Astrocyte (in vitro differentiated cells and primary cell): ENCODE results near the gene RAPGEF6. TPM values are rescaled to one million over a fixed set of nuclear protein-coding genes. Genes with fewer than 3 reads are reported as not detected.

ENCODE experiments used
- DNase-seq: peaks from one replicate; pipeline ENCODE4 v3.0.0-alpha.2; 2010; ENCODE audit warnings: low read depth
- FAIRE-seq: peaks from 2 replicates; lab custom pipeline; 2011; peaks lifted over from hg19 to GRCh38; lab: Jason Lieb, UNC
- H2AFZ ChIP-seq: 2 replicates; pipeline ENCODE4 v1.6.0; 2012; ENCODE audit warnings: low read depth, low read length, inconsistent platforms
- H3K27ac ChIP-seq: 2 replicates; pipeline ENCODE4 v1.5.1; 2011; ENCODE audit warnings: low read depth, low read length, inconsistent platforms
- H3K27me3 ChIP-seq: 2 replicates; pipeline ENCODE4 v1.6.0; 2011; ENCODE audit warnings: low read length, inconsistent platforms; ENCODE audit not compliant: insufficient read depth
- H3K36me3 ChIP-seq: 2 replicates; pipeline ENCODE4 v1.5.1; 2011; ENCODE audit warnings: low read length, inconsistent platforms; ENCODE audit not compliant: insufficient read depth
- H3K4me1 ChIP-seq: 2 replicates; pipeline ENCODE4 v1.5.1; 2011; ENCODE audit warnings: low read length, inconsistent platforms; ENCODE audit not compliant: insufficient read depth
- H3K4me2 ChIP-seq: 2 replicates; pipeline ENCODE4 v1.6.0; 2012; ENCODE audit warnings: low read length, inconsistent platforms
- H3K4me3 ChIP-seq: 2 replicates; pipeline ENCODE4 v1.5.1; 2011; ENCODE audit warnings: low read depth, mild to moderate bottlenecking, low read length, inconsistent platforms; ENCODE audit not compliant: insufficient read depth
- H3K79me2 ChIP-seq: 2 replicates; pipeline ENCODE4 v1.6.0; 2012; ENCODE audit warnings: mild to moderate bottlenecking, low read length, inconsistent platforms; ENCODE audit not compliant: insufficient read depth
- H3K9ac ChIP-seq: 2 replicates; pipeline ENCODE4 v1.6.0; 2012; ENCODE audit warnings: mild to moderate bottlenecking, low read length, inconsistent platforms
- H3K9me3 ChIP-seq: 2 replicates; pipeline ENCODE4 v1.5.1; 2012; ENCODE audit warnings: low read depth, mild to moderate bottlenecking, low read length, inconsistent platforms; ENCODE audit not compliant: insufficient read depth
- H4K20me1 ChIP-seq: 2 replicates; pipeline ENCODE4 v1.6.0; 2012; ENCODE audit warnings: low read length, inconsistent platforms; ENCODE audit not compliant: insufficient read depth
- H3K27ac Mint-ChIP-seq: one replicate; pipeline ENCODE4 v1.8.0; 2021; ENCODE audit warnings: mild to moderate bottlenecking, mixed read lengths; ENCODE audit not compliant: unreplicated experiment
- H3K27me3 Mint-ChIP-seq: one replicate; pipeline ENCODE4 v1.8.0; 2021; ENCODE audit warnings: low read depth, mixed read lengths; ENCODE audit not compliant: unreplicated experiment
- H3K36me3 Mint-ChIP-seq: one replicate; pipeline ENCODE4 v1.8.0; 2021; ENCODE audit warnings: low read depth, mixed read lengths; ENCODE audit not compliant: unreplicated experiment
- H3K4me1 Mint-ChIP-seq: one replicate; pipeline ENCODE4 v1.8.0; 2021; ENCODE audit warnings: low read depth, mixed read lengths; ENCODE audit not compliant: unreplicated experiment
- H3K4me3 Mint-ChIP-seq: one replicate; pipeline ENCODE4 v1.8.0; 2021; ENCODE audit warnings: mild to moderate bottlenecking, moderate library complexity, mixed read lengths; ENCODE audit not compliant: unreplicated experiment
- H3K9me3 Mint-ChIP-seq: one replicate; pipeline ENCODE4 v1.8.0; 2021; ENCODE audit warnings: mild to moderate bottlenecking, mixed read lengths; ENCODE audit not compliant: unreplicated experiment
- CTCF ChIP-seq: IDR thresholded peaks from 2 replicates; pipeline ENCODE4 v1.5.1; 2011; ENCODE audit warnings: low read depth, mild to moderate bottlenecking, inconsistent platforms, low read length, moderate library complexity; ENCODE audit not compliant: insufficient read depth
- EZH2 ChIP-seq: IDR thresholded peaks from 2 replicates; pipeline ENCODE4 v1.6.1; 2012; ENCODE audit warnings: mild to moderate bottlenecking, low read length, inconsistent platforms; ENCODE audit not compliant: insufficient read depth
- total RNA-seq: library from RNA; stranded (reverse); gene quantifications from 2 replicates; pipeline ENCODE4 v1.2.1, GENCODE V29; 2021

RAPGEF6 gene
- total RNA-seq, 1 donor from 2014 or later, result 14.9 TPM

GRCh38 chr5:131433109-131433508 is 201.9 kb downstream of the RAPGEF6 start:
- H3K27me3 Mint-ChIP-seq, result no peaks in the 10 kb centered on the region

GRCh38 chr5:131431794-131432193 is 203.2 kb downstream of the RAPGEF6 start:
- H3K27me3 ChIP-seq, result no peaks in the 10 kb centered on the region
- H3K79me2 ChIP-seq, result no peaks in the 10 kb centered on the region
- H3K4me1 ChIP-seq, result no peaks in the 10 kb centered on the region
- Mint-ChIP-seq H3K4me3 (no peak overlapping the region), H3K9me3 (no peaks in the 10 kb centered on the region), H3K27me3 (no peaks in the 10 kb centered on the region), H3K4me1 (no peaks in the 10 kb centered on the region), H3K36me3 (peaks cover 14% of the 10 kb centered on the region), H3K27ac (no peak overlapping the region)
- no peak overlapping the region for H3K4me2 ChIP-seq
- DNase-seq (no peak), FAIRE-seq (no peak)
- no peaks in the 10 kb centered on the region for H4K20me1 ChIP-seq
- H3K9ac ChIP-seq, result no peak overlapping the region
- no peak overlapping the region for H3K4me3 ChIP-seq
- TF ChIP-seq EZH2 (no peak), CTCF (no peak)
- H3K27ac ChIP-seq, result no peak overlapping the region
- H3K36me3 ChIP-seq, result peaks cover 18% of the 10 kb centered on the region
- no peak overlapping the region for H2AFZ ChIP-seq
- no peaks in the 10 kb centered on the region for H3K9me3 ChIP-seq

More at GRCh38 chr5:131433109-131433508, 201.9 kb downstream of the RAPGEF6 start:
- TF ChIP-seq CTCF, result no peak
- no peak for TF ChIP-seq EZH2
- H3K79me2 ChIP-seq, result no peaks in the 10 kb centered on the region
- no peak overlapping the region for H2AFZ ChIP-seq
- no peak for FAIRE-seq
- H3K27me3 ChIP-seq, result no peaks in the 10 kb centered on the region
- Mint-ChIP-seq H3K4me3 (no peak overlapping the region), H3K4me1 (no peaks in the 10 kb centered on the region), H3K9me3 (no peaks in the 10 kb centered on the region), H3K27ac (no peak overlapping the region), H3K36me3 (peaks cover 17% of the 10 kb centered on the region)
- no peaks in the 10 kb centered on the region for H4K20me1 ChIP-seq
- no peak for DNase-seq
- no peak overlapping the region for H3K4me2 ChIP-seq
- H3K9ac ChIP-seq, result no peak overlapping the region
- H3K27ac ChIP-seq, result no peak overlapping the region
- no peaks in the 10 kb centered on the region for H3K4me1 ChIP-seq
- H3K9me3 ChIP-seq, result no peaks in the 10 kb centered on the region
- H3K4me3 ChIP-seq, result no peak overlapping the region
- H3K36me3 ChIP-seq, result peaks cover 19% of the 10 kb centered on the region

- H3K36me3 ChIP-seq, result peaks cover 19% of the 10 kb centered on the region
- Mint-ChIP-seq H3K27ac (no peak overlapping the region), H3K9me3 (no peaks in the 10 kb centered on the region), H3K36me3 (peaks cover 14% of the 10 kb centered on the region), H3K4me1 (no peaks in the 10 kb centered on the region), H3K4me3 (no peak overlapping the region), H3K27me3 (no peaks in the 10 kb centered on the region)
- no peak overlapping the region for H3K4me2 ChIP-seq
- no peak for TF ChIP-seq CTCF
- H3K4me1 ChIP-seq, result no peaks in the 10 kb centered on the region
- H3K9ac ChIP-seq, result no peak overlapping the region
- no peak overlapping the region for H2AFZ ChIP-seq
- no peaks in the 10 kb centered on the region for H3K79me2 ChIP-seq
- no peak overlapping the region for H3K27ac ChIP-seq
- H3K9me3 ChIP-seq, result no peaks in the 10 kb centered on the region
- no peaks in the 10 kb centered on the region for H4K20me1 ChIP-seq
- peak; percentile 11 for DNase-seq
- FAIRE-seq, result no peak
- H3K4me3 ChIP-seq, result no peak overlapping the region
- no peaks in the 10 kb centered on the region for H3K27me3 ChIP-seq
Measured at GRCh38 chr5:131430794-131431193, 204.2 kb downstream of the RAPGEF6 start.
